ENCODE results near the gene GNB1. TPM values are rescaled to one million over a fixed set of nuclear protein-coding genes. Genes with fewer than 3 reads are reported as not detected.
"Not testable (repeated sequence)": the region's sequence is repeated elsewhere in the genome, so short reads cannot be mapped to it uniquely, and the experiment has no call there.

GNB1 gene
- total and polyA plus RNA-seq, 12 donors, result 79.6 to 482 (median 163) TPM

DNA sequence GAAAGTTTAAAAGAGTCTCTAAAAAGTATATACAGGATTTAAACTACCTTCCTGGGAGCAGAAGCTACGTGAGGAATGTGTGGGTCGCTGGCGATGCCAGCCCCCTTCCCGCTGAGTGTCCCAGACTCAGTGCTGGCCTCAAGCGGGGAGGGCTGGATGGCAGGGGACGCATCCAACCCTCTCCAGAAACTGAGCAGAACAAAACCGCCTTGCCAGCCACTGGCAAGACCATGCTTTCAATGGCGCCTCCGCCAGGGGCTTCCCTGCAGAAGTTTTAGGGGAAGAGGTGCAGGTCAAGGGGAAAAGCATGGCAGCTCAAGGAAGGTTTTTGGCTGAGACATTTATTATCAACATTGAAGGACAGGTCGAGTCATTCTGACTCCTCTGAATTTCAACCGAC, 138.7 kb downstream of the GNB1 start:
- peak in 2 of 7 donors; percentile 15 for DNase-seq
- no peaks in the 10 kb centered on the region for H3K9me3 ChIP-seq (replicated peaks in 1 of 3)
- intact Hi-C loops (cut with DNase I), result no loop called here
- WGBS, 4 donors, result 75 to 86% (median 85%) methylated on average over 11 of the region's 11 CpGs
- H3K36me3 ChIP-seq (replicated peaks in 1 of 2), result peaks cover 0 to 46% of the 10 kb centered on the region in 2 donors
- TF ChIP-seq POLR2A (IDR thresholded peaks at IDR 0.05) (no peak), CTCF (IDR thresholded peaks at IDR 0.05) (no peak)
- no peak overlapping the region for H3K4me3 ChIP-seq
- H3K27ac ChIP-seq, result no peak overlapping the region
- H3K27me3 ChIP-seq, result no peaks in the 10 kb centered on the region
- H3K4me1 ChIP-seq (replicated peaks in 1 of 2), result no peaks in the 10 kb centered on the region

DNA sequence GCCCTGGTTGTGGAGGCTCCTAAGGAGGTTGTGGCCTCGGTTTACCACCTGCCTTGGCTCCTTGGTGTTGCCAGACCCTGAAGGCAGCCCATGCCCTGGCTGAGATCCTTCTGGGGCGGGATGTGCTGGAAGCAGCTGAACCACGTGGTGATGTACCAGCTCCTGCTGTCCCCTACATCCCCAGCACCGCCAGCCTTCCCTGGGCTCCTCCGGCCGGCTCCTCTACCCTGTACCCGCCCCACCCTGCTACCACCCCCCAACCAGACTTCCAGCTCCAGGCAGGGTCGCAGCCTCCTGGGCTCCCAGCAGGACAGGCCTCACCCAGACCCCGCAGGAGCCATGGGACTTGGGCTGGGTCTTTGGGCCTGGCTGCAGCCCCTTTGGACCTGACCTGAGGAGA, 140.9 kb downstream of the GNB1 start:
- WGBS, 4 donors, result 77 to 87% (median 81%) methylated on average over 5 to 8 of the region's 9 CpGs; no CpG with 5 or more reads in 1 of the 4 donors
- H3K4me3 ChIP-seq; H3K27ac ChIP-seq; intact Hi-C loops (cut with DNase I); H3K4me1 ChIP-seq (replicated peaks in 1 of 2); H3K27me3 ChIP-seq; H3K9me3 ChIP-seq (replicated peaks in 1 of 3): not testable (repeated sequence)
- peak in 1 of 7 donors; percentile 15 for DNase-seq
- H3K36me3 ChIP-seq (replicated peaks in 1 of 2), result peaks cover 0 to 23% of the 10 kb centered on the region in 2 donors

DNA sequence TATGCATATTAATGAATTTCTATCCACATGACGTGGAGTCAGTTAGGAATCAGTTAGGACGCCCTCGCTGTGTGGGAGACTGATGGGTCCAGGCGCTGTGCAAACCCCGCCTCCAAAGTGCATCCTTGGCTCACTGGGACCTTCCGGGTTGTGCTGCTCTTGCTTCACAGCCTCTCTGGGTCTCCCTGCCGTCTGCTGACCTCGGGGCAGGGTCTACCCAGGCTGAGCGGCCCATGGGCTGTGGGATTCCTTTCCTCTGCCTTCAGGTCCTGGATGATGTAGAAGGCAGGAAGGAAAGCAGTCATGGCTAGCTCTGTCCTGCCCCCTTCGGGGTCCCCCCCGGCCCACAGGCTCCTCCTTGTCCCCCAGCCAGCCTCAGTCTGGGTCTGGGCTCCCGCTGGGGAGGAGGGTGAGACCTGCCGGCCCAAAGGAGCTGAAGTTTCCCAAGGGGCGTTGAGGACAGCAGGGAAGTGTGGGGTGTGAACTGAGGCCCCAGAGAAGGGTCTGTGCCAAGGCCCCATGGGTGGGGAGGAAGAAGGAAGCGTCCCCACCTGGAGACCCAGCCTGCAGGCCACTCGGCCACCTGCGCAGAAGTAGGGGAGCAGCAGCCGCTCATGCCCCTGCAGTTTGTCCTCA, 142.1 kb downstream of the GNB1 start:
- no peak overlapping the region for H3K4me3 ChIP-seq
- no peaks in the 10 kb centered on the region for H3K4me1 ChIP-seq (replicated peaks in 1 of 2)
- H3K36me3 ChIP-seq (replicated peaks in 1 of 2), result peaks cover 0 to 12% of the 10 kb centered on the region in 2 donors
- DNase-seq, result peak in 1 of 7 donors; percentile 29
- TF ChIP-seq POLR2A (IDR thresholded peaks at IDR 0.05), result no peak
- TF ChIP-seq CTCF (IDR thresholded peaks at IDR 0.05), result no peak
- no peaks in the 10 kb centered on the region for H3K27me3 ChIP-seq
- 65 to 75% (median 69%) methylated on average over 11 to 18 of the region's 18 CpGs for WGBS, 4 donors
- intact Hi-C loops (cut with DNase I), result no loop called here
- H3K9me3 ChIP-seq (replicated peaks in 1 of 3), result no peaks in the 10 kb centered on the region
- no peak overlapping the region for H3K27ac ChIP-seq

GRCh38 chr1:1746566-1746909, 144.3 kb downstream of the GNB1 start:
- Histone ChIP-seq H3K4me3 (peak overlapping the region in 1 of 4 donors; percentile 70), H3K27ac (peak overlapping the region in 3 of 5 donors; percentile 88 to 94 (median 93))
- DNase-seq; H3K9me3 ChIP-seq (replicated peaks in 1 of 3); H3K36me3 ChIP-seq (replicated peaks in 1 of 2); H3K4me1 ChIP-seq (replicated peaks in 1 of 2); intact Hi-C loops (cut with DNase I); H3K27me3 ChIP-seq: not testable (repeated sequence)
- no CpG with 5 or more reads among the region's 35 CpGs for WGBS, 4 donors

GRCh38 chr1:1745651-1746565, 145.0 kb downstream of the GNB1 start:
- peak overlapping the region in 3 of 5 donors; percentile 88 to 94 (median 93) for H3K27ac ChIP-seq
- intact Hi-C loops (cut with DNase I); H3K36me3 ChIP-seq (replicated peaks in 1 of 2); H3K4me1 ChIP-seq (replicated peaks in 1 of 2); H3K27me3 ChIP-seq; H3K9me3 ChIP-seq (replicated peaks in 1 of 3): not testable (repeated sequence)
- peak; percentile 37 to 38 for TF ChIP-seq POLR2A (IDR thresholded peaks at IDR 0.05)
- peak in 3 of 6 experiments; percentile 20 to 71 (median 52) for TF ChIP-seq CTCF (IDR thresholded peaks at IDR 0.05)
- peak overlapping the region in 2 of 4 donors; percentile 40 to 70 for H3K4me3 ChIP-seq
- peak; percentile 51 to 91 (median 80) for DNase-seq
- 0 to 1% (median 0%) methylated on average over 34 to 59 of the region's 101 CpGs; no CpG with 5 or more reads in 1 of the 4 donors for WGBS, 4 donors

- H3K36me3 ChIP-seq (replicated peaks in 1 of 2); H3K4me3 ChIP-seq; H3K4me1 ChIP-seq (replicated peaks in 1 of 2); DNase-seq; intact Hi-C loops (cut with DNase I); H3K27me3 ChIP-seq; H3K27ac ChIP-seq; H3K9me3 ChIP-seq (replicated peaks in 1 of 3): not testable (repeated sequence)
- WGBS, 4 donors, result 88 to 98% (median 94%) methylated on average over 8 to 11 of the region's 11 CpGs
Measured at GRCh38 chr1:1742529-1742928, 148.4 kb downstream of the GNB1 start.

GRCh38 chr1:1741013-1741412, 149.9 kb downstream of the GNB1 start:
- WGBS, 4 donors, result 41 to 46% (median 44%) methylated on average over 10 to 12 of the region's 12 CpGs
- H3K27me3 ChIP-seq; H3K4me1 ChIP-seq (replicated peaks in 1 of 2); H3K9me3 ChIP-seq (replicated peaks in 1 of 3); intact Hi-C loops (cut with DNase I); H3K36me3 ChIP-seq (replicated peaks in 1 of 2); H3K4me3 ChIP-seq: not testable (repeated sequence)
- peak in 6 of 7 donors; percentile 78 to 88 (median 84) for DNase-seq
- H3K27ac ChIP-seq, result peak overlapping the region; percentile 57 to 86 (median 81)

All from adrenal gland (tissue), 12 donors.